Upper lobe of left lung (tissue), 4 donors: ENCODE measurements around the gene GDF2.

Experiments
- CTCF ChIP-seq, 6 experiments: fragments of 450-650 bp in 4 of 6; fragments of 200-600 bp in 2 of 6; sonication (generic) in 2 of 6; IDR thresholded peaks; one replicate each; pipeline ENCODE4 v1.5.1; 2016 to 2019; ENCODE audit warnings: antibody characterized with exemption in 6 of 6
- EP300 ChIP-seq, 4 donors: sonication (generic); formaldehyde crosslinking; IDR thresholded peaks; one replicate each; pipeline ENCODE4 v1.5.1; 2017; ENCODE audit warnings: antibody characterized with exemption in 4 of 4, control low read depth in 2 of 4
- POLR2A ChIP-seq, 4 donors: fragments of 450-650 bp; IDR thresholded peaks; one replicate each; pipeline ENCODE4 v1.5.1; 2016 to 2017; ENCODE audit warnings: antibody characterized with exemption in 4 of 4, mild to moderate bottlenecking in 2 of 4
- POLR2AphosphoS5 ChIP-seq, 2 donors: sonication (generic); formaldehyde crosslinking; IDR thresholded peaks; one replicate each; pipeline ENCODE4 v1.5.1; 2017; ENCODE audit warnings: antibody characterized with exemption in 2 of 2

- no peak for TF ChIP-seq CTCF (IDR thresholded peaks at IDR 0.05)
- no peak for TF ChIP-seq EP300 (IDR thresholded peaks at IDR 0.05)
- TF ChIP-seq POLR2A (IDR thresholded peaks at IDR 0.05): no peak
- no peak for TF ChIP-seq POLR2AphosphoS5 (IDR thresholded peaks at IDR 0.05)
Observed at GRCh38 chr10:47296156-47296894, 25.9 kb upstream of the GDF2 start.
